GM21737 (cell line): Measurements from ENCODE around the gene GEN1.

Source experiments
- ATAC-seq: cut with Tn5 transposase; IDR thresholded peaks from one replicate; pipeline ENCODE4 v1.9.1; 2021; ENCODE audit warnings: mild to moderate bottlenecking, moderate library complexity; ENCODE audit not compliant: unreplicated experiment

Gene GEN1, protein sequence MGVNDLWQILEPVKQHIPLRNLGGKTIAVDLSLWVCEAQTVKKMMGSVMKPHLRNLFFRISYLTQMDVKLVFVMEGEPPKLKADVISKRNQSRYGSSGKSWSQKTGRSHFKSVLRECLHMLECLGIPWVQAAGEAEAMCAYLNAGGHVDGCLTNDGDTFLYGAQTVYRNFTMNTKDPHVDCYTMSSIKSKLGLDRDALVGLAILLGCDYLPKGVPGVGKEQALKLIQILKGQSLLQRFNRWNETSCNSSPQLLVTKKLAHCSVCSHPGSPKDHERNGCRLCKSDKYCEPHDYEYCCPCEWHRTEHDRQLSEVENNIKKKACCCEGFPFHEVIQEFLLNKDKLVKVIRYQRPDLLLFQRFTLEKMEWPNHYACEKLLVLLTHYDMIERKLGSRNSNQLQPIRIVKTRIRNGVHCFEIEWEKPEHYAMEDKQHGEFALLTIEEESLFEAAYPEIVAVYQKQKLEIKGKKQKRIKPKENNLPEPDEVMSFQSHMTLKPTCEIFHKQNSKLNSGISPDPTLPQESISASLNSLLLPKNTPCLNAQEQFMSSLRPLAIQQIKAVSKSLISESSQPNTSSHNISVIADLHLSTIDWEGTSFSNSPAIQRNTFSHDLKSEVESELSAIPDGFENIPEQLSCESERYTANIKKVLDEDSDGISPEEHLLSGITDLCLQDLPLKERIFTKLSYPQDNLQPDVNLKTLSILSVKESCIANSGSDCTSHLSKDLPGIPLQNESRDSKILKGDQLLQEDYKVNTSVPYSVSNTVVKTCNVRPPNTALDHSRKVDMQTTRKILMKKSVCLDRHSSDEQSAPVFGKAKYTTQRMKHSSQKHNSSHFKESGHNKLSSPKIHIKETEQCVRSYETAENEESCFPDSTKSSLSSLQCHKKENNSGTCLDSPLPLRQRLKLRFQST

DNA sequence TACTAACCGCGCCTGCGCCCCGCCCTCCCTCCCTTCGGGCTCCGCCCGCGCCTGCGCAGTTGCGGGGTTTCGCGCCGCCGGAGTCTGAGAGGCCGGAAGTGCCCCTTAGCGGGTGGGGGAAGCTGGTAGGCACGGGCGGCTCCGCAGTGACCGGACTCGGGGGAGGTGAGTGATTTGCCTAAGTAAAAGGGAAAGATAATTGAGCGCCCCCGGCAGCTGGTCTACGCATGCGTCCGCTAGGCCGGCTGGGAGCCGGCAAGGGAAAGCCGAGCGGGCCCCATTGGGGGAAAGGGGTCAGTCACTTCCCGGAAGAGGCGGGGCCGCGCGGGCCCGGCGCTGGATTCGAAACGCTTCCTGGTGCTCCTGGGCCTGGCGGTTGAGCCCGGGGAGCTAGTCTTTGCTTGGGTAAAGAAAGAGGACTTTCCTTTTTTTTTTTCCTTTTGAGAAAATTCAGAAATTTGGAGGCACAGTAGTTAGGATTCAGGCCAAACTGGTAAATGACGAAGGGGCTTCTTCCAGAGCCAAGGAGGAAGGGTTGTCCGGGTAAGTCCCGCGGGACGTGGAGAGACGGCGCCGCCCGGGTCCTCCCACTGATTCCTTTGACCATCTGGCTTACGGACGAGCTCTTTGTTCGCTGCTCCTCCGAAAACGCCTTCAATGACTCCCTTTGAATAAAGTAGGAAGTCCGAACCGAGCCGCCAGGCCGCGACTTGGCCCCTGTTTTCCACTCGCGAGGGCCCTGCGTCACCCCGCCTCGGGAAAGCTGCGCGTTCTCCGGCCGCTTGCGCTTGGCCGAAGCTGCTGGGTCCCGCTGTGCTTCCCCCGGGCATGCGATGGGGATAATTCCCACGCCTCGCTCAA is at the start of gene GEN1, which contains the start of gene SMC6:
GEN1 (plus strand) TSS at position 336 of the 861 bp plus-strand sequence. CDS start 5,806 bp downstream, outside the sequence.
SMC6 (minus strand) TSS at position 8 of the 861 bp plus-strand sequence. CDS start 7,864 bp downstream, outside the sequence.
- ATAC-seq = peak; percentile 67

DNA sequence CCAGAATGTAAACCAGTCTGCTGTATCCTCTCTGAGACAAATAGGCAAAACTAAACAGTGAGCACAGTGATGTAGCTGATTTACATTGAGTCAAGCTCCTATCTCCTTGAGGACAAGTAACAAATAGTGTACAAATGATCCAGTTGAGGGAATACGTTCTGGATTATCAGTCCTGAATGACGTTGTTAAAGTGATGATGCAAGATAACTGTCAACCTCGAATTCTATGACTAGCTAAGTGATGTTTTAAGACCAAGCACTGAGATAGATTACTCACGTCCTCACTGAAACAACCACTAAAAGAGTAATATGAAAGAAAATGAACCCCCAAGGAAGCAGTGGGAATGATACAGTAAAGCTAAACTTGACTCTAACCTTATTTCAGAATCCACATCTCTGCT is 47.1 kb upstream of the GEN1 start:
- ATAC-seq = no peak

DNA sequence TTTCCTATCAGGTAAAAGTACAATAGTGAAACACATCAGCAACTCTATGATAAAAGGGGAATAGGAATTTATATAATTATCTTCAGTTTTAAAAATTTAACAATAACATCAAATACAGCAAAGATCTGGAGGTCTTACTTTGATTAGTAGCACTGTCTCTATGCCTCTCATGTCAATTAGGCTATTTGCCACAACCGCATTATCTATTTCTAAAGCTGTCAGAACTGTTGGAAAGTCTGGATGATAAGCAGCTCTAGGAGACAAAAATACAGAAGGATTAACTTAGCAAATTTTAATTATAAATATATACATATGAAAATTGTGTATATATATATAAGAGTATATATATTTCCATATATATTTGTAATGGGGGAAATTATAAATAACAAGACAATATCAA is 45.4 kb upstream of the GEN1 start:
- ATAC-seq = no peak

DNA sequence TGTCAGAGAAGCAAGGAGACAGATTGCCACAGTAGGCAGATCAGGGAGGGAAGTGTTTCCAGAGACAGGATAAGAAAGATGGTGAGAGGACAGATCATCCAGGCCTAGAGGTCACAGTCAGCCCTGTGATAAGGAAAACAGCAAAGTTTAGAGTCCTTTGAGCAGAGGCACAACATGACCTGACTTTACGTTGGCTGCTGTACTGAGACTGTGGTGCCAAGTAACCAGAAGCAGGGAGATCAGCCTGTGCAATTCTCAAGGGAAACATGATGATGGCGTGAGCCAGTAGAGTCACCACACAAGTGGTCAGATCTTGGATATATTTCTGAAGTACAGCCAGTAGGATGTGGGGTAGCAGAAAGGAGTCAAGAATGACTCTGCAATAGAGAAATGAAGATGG is 44.0 kb upstream of the GEN1 start:
- no peak for ATAC-seq

DNA sequence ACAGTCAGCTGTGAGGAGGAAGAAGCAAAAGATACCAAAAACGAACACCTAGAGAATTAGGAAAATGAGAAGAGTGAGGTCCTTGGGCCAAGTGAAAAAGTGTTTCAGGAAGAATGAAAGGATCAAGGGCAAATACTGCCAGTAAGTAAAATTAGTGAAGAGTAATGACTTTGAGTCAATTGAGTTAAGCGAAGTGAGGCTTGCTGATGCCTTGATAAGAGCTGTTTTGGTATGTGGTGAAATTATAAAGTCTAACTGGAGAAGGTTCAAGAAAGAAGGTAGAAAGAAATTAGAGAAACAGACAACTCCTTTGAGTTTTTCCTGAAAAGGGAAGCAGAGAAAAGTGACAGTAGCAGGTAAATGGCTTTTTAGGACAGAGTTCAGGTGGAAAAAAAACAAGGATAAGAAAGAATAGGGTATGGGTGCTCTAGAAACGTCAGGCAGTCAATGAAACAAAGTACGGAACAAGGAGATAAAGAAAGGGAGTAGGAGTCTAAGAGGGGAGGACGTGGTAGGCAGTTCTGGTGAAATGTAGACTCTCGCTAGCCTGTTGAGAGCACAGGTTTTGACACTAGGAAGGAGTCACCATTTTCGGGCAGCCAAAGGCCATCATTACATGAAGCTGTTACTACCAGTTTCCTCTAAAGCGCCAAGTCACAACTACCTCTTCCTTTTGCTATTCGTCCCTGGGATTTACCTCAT is 43.2 kb upstream of the GEN1 start:
- ATAC-seq = no peak

DNA sequence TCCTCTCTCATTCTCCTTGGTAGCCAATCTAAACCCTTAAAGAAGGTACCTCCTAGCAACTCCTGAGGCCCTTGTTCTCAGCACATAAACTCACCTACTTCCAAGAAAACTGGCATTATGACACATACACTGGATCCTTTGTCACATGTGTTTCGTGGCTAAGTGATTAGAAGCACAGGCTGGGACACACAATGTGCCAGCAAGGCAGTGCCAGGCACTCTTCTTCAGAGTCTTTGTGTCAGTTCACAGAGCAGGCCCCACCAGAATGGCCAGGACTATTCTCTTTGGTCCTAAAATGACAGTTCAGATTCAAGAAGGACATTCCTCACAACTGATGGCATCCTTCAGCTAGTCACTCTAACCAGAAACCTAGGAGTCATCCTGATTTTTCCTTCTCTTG is 40.6 kb upstream of the GEN1 start:
- ATAC-seq = no peak

DNA sequence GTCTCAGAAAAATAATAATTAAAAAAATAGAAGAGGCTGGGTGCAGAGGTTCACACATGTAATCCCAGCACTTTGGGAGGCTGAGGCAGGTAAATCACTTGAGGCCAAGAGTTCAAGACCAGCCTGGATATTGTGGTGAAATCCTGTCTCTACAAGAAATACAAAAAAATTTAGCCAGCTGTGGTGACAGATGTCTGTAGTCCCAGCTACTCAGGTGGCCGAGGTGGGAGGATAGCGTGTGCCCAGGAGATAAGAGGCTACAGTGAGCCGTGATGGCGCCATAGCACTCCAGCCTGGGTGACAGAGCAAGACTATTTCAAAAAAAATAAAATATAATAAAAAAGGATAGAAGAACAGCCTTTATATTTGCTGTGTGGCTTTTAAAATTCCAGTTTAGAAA is 36.3 kb upstream of the GEN1 start:
- no peak for ATAC-seq

DNA sequence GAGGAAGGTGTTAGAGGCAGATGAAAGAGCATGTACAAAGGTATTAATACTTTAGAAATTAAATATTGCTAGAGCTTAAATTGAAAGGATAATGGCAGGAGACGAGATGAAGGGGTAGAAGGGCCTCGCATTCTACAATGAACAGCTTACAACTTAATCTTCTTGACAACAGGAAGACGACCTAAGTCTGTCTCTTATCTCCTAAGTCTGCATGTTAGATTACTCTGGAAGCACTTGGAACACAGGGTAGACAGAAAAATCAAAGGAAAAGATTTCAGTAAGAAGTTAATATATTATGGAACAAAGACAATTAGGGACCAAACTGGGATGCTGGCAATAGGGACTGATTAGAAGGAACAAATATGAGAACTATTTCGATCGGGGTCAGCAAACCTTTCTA is 35.2 kb upstream of the GEN1 start:
- ATAC-seq = no peak

DNA sequence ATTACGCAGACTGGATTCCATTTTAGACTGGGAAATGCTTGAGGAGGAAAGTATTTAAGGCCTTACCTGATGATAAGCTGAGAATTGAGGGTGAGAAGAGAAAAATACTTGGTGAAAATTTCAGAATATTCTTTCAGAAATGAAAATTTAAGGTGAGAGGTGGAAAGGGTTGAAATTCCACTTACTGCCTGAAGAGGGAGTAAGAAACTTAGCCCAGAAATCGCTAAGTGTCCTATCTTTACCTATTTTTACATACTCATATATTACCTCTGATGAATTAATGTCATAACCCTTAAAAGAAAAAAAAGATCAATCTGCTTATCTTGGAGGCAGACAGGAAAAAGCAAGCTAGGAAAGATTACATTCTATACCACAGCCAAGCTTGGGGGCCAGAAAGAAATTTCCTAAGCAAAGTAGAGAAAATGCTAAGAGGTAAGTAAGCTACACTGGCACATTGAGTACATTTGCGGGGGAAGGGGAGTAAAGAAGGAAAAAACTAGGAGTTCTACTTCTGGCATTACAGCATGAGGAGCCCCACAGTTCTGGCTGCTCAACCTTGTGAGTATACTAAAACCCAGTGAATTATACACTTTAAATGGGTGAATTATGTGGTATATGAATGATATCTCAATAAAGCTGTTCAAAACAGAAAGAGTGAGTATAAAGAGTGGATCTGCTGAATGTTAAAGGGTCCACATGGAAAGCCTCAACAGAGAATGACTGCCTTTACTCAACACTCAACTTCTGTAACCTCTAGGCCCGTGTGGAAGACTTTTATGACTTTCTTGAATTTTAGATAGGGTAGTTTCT is 34.2 kb upstream of the GEN1 start:
- ATAC-seq = no peak

DNA sequence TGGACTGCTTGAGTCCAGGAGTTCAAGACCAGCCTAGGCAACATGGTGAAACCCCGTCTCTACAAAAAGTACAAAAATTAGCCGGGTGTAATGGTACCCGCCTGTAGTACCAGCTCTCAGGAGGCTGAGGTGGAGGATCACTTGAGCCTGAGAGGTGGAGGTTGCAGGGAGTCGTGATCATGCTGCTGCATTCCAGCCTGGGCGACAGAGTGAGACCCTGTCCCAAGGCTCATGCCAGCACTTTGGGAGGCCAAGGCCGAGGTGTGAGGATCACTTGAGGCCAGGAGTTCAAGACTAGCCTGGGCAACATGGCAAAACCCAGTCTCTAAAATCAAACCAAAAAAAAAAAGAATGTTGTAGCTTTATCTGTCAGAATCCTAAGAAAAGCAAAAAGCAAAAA is 25.7 kb upstream of the GEN1 start:
- ATAC-seq = no peak

DNA sequence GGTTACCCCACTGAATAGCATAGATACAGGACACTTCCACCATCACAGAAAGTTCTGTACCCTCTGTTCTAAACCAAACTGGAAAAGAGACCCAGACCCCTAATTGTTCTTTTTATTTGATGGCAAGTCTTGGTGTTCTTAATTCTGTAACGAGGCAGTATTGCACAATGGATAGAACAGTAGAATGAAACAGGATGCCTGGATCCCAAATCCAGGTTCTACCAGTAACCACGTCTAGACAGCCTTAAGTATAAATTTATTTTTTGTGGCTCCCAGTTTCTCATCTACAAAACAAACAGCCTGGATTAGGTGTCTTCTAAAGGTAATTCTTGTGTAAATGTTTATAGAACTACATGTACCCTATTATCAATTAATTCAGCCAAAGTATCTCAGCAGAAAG is 24.1 kb upstream of the GEN1 start:
- no peak for ATAC-seq

DNA sequence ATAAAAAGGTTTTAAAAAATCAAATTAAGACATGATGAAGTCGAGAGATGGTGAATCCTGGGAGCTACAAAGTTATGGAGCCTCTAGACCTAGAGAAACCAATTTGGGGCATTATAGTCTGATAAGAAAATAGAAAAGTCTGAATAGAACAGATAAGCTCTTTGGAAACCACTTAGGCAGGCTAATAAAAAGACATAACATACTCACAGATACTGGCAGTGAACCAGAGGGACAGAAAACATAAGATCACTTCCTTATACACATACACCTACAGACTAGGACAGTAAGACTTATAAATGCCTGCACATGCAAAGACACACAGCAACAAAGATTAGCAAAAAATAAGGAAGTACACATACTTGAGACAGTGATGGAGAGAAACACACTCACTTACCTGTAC is 20.3 kb upstream of the GEN1 start:
- ATAC-seq = no peak

DNA sequence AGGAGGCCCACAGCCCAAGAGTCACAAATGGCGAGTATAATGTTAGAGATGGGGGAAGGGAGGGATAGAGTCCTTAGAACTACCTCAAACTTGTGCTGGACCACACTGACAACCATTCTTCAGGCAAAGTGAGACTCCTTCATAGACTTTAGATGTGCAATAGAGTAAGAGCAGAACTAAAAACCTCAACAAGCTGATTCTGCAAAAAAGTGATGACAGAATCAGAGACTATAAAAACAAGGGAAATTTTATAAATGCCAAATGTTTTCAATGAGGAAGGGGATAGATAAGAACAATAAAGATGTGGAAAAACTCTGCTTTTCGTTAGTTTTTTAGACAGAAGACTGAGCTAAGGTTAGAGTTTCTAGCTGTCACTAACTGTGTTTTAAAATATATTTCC is 18.1 kb upstream of the GEN1 start:
- no peak for ATAC-seq

DNA sequence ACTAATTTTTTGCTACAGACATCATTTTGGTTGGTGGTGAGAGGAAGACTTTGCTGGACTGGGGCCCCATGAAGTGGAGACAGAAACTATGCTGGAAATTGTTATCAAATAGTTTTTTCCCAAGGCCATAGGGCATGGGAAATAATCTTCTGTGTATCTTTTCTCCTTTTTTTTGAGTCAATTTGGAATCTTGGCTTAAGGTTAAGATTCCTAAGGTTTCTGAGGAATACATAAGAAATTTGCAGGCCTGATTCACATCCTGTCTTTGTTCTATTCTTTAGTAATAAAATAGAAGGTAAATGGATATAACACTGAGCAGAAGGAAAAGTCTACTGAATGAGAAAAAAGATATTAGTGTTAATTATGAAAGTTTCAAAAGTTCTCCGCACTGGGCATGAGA is 16.9 kb upstream of the GEN1 start:
- no peak for ATAC-seq

DNA sequence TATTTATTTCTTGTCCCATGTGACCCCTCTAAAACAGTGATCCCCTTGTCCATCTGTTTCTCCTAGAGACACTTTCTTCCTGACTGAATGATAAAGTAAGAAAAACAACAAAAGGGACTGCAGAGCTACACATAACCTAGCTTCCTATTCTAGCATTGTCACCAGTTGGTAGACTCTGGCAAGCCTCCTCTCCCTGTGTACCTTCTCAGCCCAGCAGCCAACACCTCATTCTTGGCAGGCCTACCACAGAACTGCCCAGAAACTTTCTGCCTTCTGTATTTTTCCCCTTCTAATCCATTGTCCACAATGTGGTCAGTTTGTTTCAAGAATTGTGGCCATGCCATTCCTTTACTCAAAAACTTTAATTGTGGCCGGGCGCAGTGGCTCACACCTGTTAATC is 13.7 kb upstream of the GEN1 start:
- no peak for ATAC-seq

DNA sequence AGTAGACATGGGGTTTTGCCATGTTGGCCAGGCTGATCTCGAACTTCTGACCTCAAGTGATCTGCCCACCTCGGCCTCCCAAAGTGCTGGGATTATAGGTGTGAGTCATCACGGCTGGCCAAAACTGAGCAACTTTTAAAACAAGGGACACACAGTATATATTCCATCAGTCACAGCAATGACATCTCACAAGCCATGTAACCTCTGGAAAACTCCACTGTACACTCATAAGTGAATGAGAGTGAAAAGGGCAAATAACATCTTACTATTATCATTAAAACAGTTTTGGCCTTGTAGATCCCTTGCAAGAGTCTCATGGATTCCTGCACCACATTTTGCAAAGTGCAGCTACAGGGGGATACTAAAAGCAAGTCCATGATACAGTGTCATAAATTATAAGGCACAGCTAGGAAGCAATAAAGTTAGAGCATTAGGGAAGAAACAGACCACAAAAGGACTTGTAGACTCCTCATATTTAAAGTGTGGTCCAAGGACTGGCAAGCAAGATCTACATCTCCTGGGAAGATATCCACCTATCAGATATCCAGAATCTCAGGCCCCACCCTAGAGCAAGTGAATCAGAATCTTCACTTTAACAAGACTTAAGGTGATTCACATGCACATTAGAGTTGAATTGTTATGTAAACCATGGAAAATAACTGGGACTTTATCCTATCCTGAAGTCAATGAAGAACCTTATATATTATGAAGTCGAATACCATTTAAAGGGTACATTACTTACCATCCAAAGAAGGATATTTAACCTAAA is 6.1 kb upstream of the GEN1 start:
- no peak for ATAC-seq

DNA sequence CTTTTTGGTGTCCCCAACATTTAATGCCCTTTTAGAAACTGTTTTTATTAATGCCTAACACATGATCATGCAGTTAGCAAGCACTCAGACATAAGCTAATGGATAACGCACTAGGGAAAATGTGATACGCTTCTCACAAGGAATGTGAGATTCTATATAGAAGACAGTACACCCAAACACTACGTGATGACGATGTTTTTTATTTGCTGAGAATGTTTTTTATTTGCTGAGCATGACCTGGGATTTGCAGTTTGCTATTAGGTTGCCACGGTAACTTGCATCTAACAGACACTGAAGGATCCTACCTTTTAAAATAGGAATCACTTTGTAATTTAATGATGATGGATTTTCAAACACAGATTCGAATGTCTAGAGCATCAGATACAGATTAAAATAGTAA is 5.2 kb upstream of the GEN1 start:
- no peak for ATAC-seq

DNA sequence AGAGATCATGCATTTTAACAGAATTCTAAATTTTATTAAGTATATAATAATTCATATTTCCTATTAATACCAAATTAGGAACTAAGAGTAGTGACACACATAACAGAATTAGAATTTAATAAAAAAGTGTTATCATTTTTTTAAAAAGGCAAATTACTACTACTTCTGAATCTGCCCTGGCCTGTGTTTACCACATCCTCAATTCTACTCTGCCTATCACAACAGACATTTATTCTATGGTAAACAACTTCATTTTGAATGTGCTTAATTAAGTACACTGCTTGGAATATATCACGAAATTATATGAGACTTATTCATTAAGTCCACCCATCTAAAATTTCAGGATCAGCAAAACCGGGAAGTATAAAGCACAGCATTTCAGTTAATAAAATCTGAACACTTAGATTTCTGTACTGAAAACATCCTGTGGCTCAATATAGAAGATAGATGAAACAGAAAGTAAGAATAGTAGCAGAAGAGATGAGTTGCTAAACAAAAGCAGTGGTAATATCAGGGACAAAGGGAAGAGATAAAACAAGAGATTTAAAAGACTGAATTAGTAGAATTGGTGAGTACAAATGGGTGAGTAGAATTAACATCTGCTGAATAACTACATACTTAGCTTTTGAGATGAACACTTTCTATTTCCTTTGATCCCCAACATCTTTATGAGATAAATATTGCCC is 4.0 kb upstream of the GEN1 start:
- ATAC-seq = peak; percentile 26
